SK-N-SH (cell line): ENCODE data around the gene DISP2. TPM values are rescaled to one million over a fixed set of nuclear protein-coding genes. Genes with fewer than 3 reads are reported as not detected.
A peak's percentile ranks its signal among the peaks of the same experiment; 100 is the strongest.

ENCODE experiments used
- CTCF ChIA-PET: fragments of 300-600, 350-600 bp; formaldehyde crosslinking; extraction: SDS; loops from one replicate; lab custom pipeline; 2021; lab: Yijun Ruan, JAX
- POLR2A ChIA-PET: fragments of 350-600 bp; sonication (Branson Sonifier 250); formaldehyde crosslinking; extraction: SDS; loops from one replicate; lab custom pipeline; 2020; ENCODE audit warnings: antibody characterized with exemption, inconsistent platforms; lab: Yijun Ruan, JAX
- DNase-seq: peaks from one replicate; pipeline ENCODE4 v3.0.0; 2012
- H2AFZ ChIP-seq: fragments of 200-600 bp; sonication (generic); 2 replicates; pipeline ENCODE4 v1.8.1; 2016; ENCODE audit warnings: antibody characterized with exemption, mild to moderate bottlenecking, low read depth
- H3F3A ChIP-seq: fragments of 200-600 bp; sonication (generic); replicated peaks from 2 replicates; pipeline ENCODE3; 2016; ENCODE audit warnings: antibody characterized with exemption, mild to moderate bottlenecking; ENCODE audit not compliant: insufficient read depth
- H3K27ac ChIP-seq, 2 experiments: fragments of 200-500 bp in 1 of 2; fragments of 200-600 bp in 1 of 2; sonication (Bioruptor generic) in 1 of 2; sonication (generic), shearing (Covaris generic) in 1 of 2; 2 replicates each; pipeline versions ENCODE4 v1.5.1 to v1.6.1; 2014 to 2016; ENCODE audit warnings: low read depth in 2 of 2, inconsistent platforms in 1 of 2, low read length in 1 of 2, mild to moderate bottlenecking in 1 of 2, mixed read lengths in 1 of 2
- H3K27me3 ChIP-seq: fragments of 200-600 bp; sonication (generic), shearing (Covaris generic); 2 replicates; pipeline ENCODE4 v1.6.1; 2016; ENCODE audit warnings: mixed run types; ENCODE audit not compliant: insufficient read depth
- H3K36me3 ChIP-seq, 2 experiments: fragments of 200-500 bp in 1 of 2; fragments of 200-600 bp in 1 of 2; sonication (Bioruptor generic) in 1 of 2; sonication (generic) in 1 of 2; replicated peaks in 1 of 2; 2 replicates each; pipeline versions ENCODE3 to v1.5.1; 2014 to 2016; ENCODE audit warnings: low read length in 1 of 2, mild to moderate bottlenecking in 1 of 2; ENCODE audit not compliant: insufficient read depth in 2 of 2, control insufficient read depth in 1 of 2
- H3K4me1 ChIP-seq, 2 experiments: fragments of 200-500 bp in 1 of 2; fragments of 200-600 bp in 1 of 2; sonication (Bioruptor generic) in 1 of 2; sonication (generic), shearing (Covaris generic) in 1 of 2; 2 replicates each; pipeline versions ENCODE4 v1.5.1 to v1.6.1; 2014 to 2016; ENCODE audit warnings: low read depth in 1 of 2, low read length in 1 of 2, mixed run types in 1 of 2; ENCODE audit not compliant: insufficient read depth in 2 of 2, control insufficient read depth in 1 of 2
- H3K4me2 ChIP-seq: fragments of 200-600 bp; sonication (generic), shearing (Covaris generic); 2 replicates; pipeline ENCODE4 v1.6.1; 2017; ENCODE audit warnings: mixed run types
- H3K4me3 ChIP-seq, 2 experiments: fragments of 200-500 bp in 1 of 2; fragments of 200-600 bp in 1 of 2; sonication (Bioruptor generic) in 1 of 2; sonication (generic), shearing (Covaris generic) in 1 of 2; 2 replicates each; pipeline versions ENCODE4 v1.5.1 to v1.8.1; 2014 to 2016; ENCODE audit warnings: low read depth in 2 of 2, inconsistent platforms in 1 of 2, low read length in 1 of 2, mild to moderate bottlenecking in 1 of 2, mixed read lengths in 1 of 2, moderate library complexity in 1 of 2
- H3K79me2 ChIP-seq: fragments of 200-600 bp; sonication (generic); 2 replicates; pipeline ENCODE4 v1.8.1; 2017; ENCODE audit warnings: mild to moderate bottlenecking; ENCODE audit not compliant: insufficient read depth
- H3K9ac ChIP-seq: fragments of 200-600 bp; sonication (generic); 2 replicates; pipeline ENCODE4 v1.6.1; 2017; ENCODE audit warnings: mixed run types
- H3K9me2 ChIP-seq: fragments of 200-600 bp; sonication (generic); 2 replicates; pipeline ENCODE4 v1.6.1; 2017; ENCODE audit warnings: mixed run types
- H3K9me3 ChIP-seq: fragments of 200-600 bp; sonication (generic); 2 replicates; pipeline ENCODE4 v1.6.1; 2017; ENCODE audit warnings: mixed run types, mild to moderate bottlenecking, moderate library complexity
- H4K20me1 ChIP-seq: fragments of 200-600 bp; sonication (generic); 2 replicates; pipeline ENCODE4 v1.6.1; 2017; ENCODE audit warnings: mild to moderate bottlenecking, mixed run types; ENCODE audit not compliant: insufficient read depth
- CHD2 ChIP-seq: fragments of 150-350 bp; IDR thresholded peaks from 2 replicates; pipeline ENCODE4 v1.6.1; 2018; ENCODE audit warnings: low read length; ENCODE audit not compliant: partially characterized antibody
- ELF1 ChIP-seq: IDR thresholded peaks from 2 replicates; pipeline ENCODE4 v1.4.0; 2012
- EZH2phosphoT487 ChIP-seq: fragments of 200-600 bp; sonication (generic); IDR thresholded peaks from 2 replicates; pipeline ENCODE4 v1.6.1; 2017; ENCODE audit warnings: low read depth, mixed run types, mild to moderate bottlenecking, antibody characterized with exemption, moderate library complexity, borderline replicate concordance
- FOSL2 ChIP-seq: IDR thresholded peaks from 2 replicates; pipeline ENCODE4 v1.4.0; 2012; ENCODE audit warnings: low read depth, mild to moderate bottlenecking, moderate library complexity, borderline replicate concordance
- FOXM1 ChIP-seq: IDR thresholded peaks from 2 replicates; pipeline ENCODE4 v1.4.0; 2012; ENCODE audit warnings: low read depth, mild to moderate bottlenecking
- GATA2 ChIP-seq: sonication (generic); formaldehyde crosslinking; IDR thresholded peaks from 2 replicates; pipeline ENCODE4 v1.5.0; 2020; ENCODE audit warnings: mild to moderate bottlenecking, missing genetic modification reagents
- IRF3 ChIP-seq: fragments of 150-350 bp; IDR thresholded peaks from 2 replicates; pipeline ENCODE4 v1.6.1; 2016; ENCODE audit warnings: mild to moderate bottlenecking, low read depth, low read length
- JUND ChIP-seq: IDR thresholded peaks from 2 replicates; pipeline ENCODE4 v1.4.0; 2012
- MEF2A ChIP-seq: IDR thresholded peaks from 2 replicates; pipeline ENCODE4 v1.4.0; 2012; ENCODE audit warnings: low read depth, borderline replicate concordance
- MXI1 ChIP-seq: IDR thresholded peaks from 2 replicates; pipeline ENCODE4 v1.6.1; 2012; ENCODE audit warnings: mild to moderate bottlenecking, low read depth, low read length, improper control_type of control experiment
- NFIC ChIP-seq: IDR thresholded peaks from 2 replicates; pipeline ENCODE4 v1.4.0; 2012; ENCODE audit warnings: borderline replicate concordance
- NRF1 ChIP-seq: IDR thresholded peaks from 2 replicates; pipeline ENCODE4 v1.6.1; 2012; ENCODE audit warnings: low read depth, mild to moderate bottlenecking, low read length
- PBX3 ChIP-seq: IDR thresholded peaks from 2 replicates; pipeline ENCODE4; 2012
- POLR2AphosphoS5 ChIP-seq: IDR thresholded peaks from 2 replicates; pipeline ENCODE4 v1.6.1; 2012; ENCODE audit warnings: low read depth, low read length
- REST ChIP-seq: IDR thresholded peaks from 2 replicates; pipeline ENCODE4 v1.6.1; 2012; ENCODE audit warnings: mild to moderate bottlenecking, low read depth, low read length, moderate library complexity
- TAF1 ChIP-seq: IDR thresholded peaks from 2 replicates; pipeline ENCODE4 v1.6.1; 2012; ENCODE audit warnings: low read depth, mild to moderate bottlenecking, low read length, moderate library complexity, borderline replicate concordance
- TEAD4 ChIP-seq: IDR thresholded peaks from 2 replicates; pipeline ENCODE4 v1.4.0; 2012; ENCODE audit warnings: mild to moderate bottlenecking, borderline replicate concordance; ENCODE audit not compliant: insufficient read depth
- USF1 ChIP-seq: IDR thresholded peaks from 2 replicates; pipeline ENCODE4 v1.4.0; 2012; ENCODE audit warnings: low read depth, borderline replicate concordance
- WGBS: methylation state at CpG from one replicate; pipeline ENCODE4 v1.1.6; 2017; ENCODE audit warnings: low lambda C conversion rate; 5-methylcytosine and 5-hydroxymethylcytosine counted together
- polyA plus RNA-seq, 3 experiments: library from polyadenylated mRNA; depleted of rRNA; stranded (reverse); fragments of >200 nt; gene quantifications; 2 replicates each; pipeline ENCODE4 v1.2.3, GENCODE V29; 2012

Gene DISP2
- polyA plus RNA-seq, 1 of the 3 experiments (the other 2 are of a cell fraction), result 0.12 TPM

GRCh38 chr15:40336744-40337122 lies 21.3 kb upstream of the DISP2 start:
- Histone ChIP-seq H3K79me2 (peaks cover 53% of the 10 kb centered on the region), H3K36me3 (peaks cover 19 to 26% of the 10 kb centered on the region in 2 experiments), H3K4me2 (peak overlapping the region; percentile 94; the same call in 1 of the 2 replicates), H3K27me3 (no peaks in the 10 kb centered on the region), H3F3A (peaks cover 25% of the 10 kb centered on the region), H3K4me1 (peaks cover 50 to 56% of the 10 kb centered on the region in 2 experiments; a peak in 3 of 4 replicates), H4K20me1 (no peaks in the 10 kb centered on the region), H2AFZ (no peak overlapping the region), H3K27ac (no peak overlapping the region), H3K9me3 (no peaks in the 10 kb centered on the region), H3K9ac (peak overlapping the region; percentile 98; the same call in 1 of the 2 replicates), H3K9me2 (no peaks in the 10 kb centered on the region), H3K4me3 (no peak overlapping the region)
- 97% methylated on average over 4 of the region's 5 CpGs for WGBS
- TF ChIP-seq REST (no peak), NRF1 (no peak), MXI1 (no peak), FOSL2 (no peak), IRF3 (no peak), USF1 (no peak), CHD2 (no peak), NFIC (no peak), ELF1 (no peak), EZH2phosphoT487 (no peak), TEAD4 (no peak), JUND (no peak), PBX3 (no peak), TAF1 (no peak), GATA2 (no peak), MEF2A (no peak), POLR2AphosphoS5 (no peak), FOXM1 (no peak)
- DNase-seq, result no peak
- ChIA-PET CTCF (interaction anchor here (1.3 to 70.6 kb wide), 8 partner anchors 5 to 183 kb away, joined by 4 to 2194 read pairs (median 99); partner anchors contain the start of genes ANKRD63, CCDC9B, DISP2 and INAFM2), POLR2A (interaction anchor here (1.6 kb wide), 1 partner anchor 10 kb away, joined by 4 read pairs; no protein-coding TSS in a partner anchor)
